ENCODE data around the gene FSTL4.

GRCh38 chr5:133266966-133267365 lies 345.4 kb downstream of the FSTL4 start:
- TF ChIP-seq CTCF (IDR thresholded peaks at IDR 0.05) (no peak), POLR2A (IDR thresholded peaks at IDR 0.05; ENCODE audit: low read depth) (no peak), EP300 (IDR thresholded peaks at IDR 0.05) (no peak)
